Subcutaneous abdominal adipose tissue (tissue), 5 donors: ENCODE measurements around the gene NCBP2.

Experiments
- H3K27ac ChIP-seq: one replicate; pipeline ENCODE4 v1.7.0; 2013; ENCODE audit warnings: low read depth, mild to moderate bottlenecking, inconsistent platforms, low read length, moderate library complexity
- H3K27me3 ChIP-seq, 5 donors: one replicate each; pipeline ENCODE4 v1.7.0; 2013; ENCODE audit warnings: low read length in 5 of 5, inconsistent platforms in 1 of 5; ENCODE audit not compliant: control insufficient read depth in 5 of 5, insufficient read depth in 4 of 5
- H3K36me3 ChIP-seq, 5 donors: one replicate each; pipeline ENCODE4 v1.7.0; 2013; ENCODE audit warnings: low read length in 5 of 5; ENCODE audit not compliant: control insufficient read depth in 5 of 5, insufficient read depth in 5 of 5
- H3K4me1 ChIP-seq, 5 donors: one replicate each; pipeline ENCODE4 v1.7.0; 2013; ENCODE audit warnings: low read length in 5 of 5, mild to moderate bottlenecking in 3 of 5, moderate library complexity in 1 of 5; ENCODE audit not compliant: control insufficient read depth in 5 of 5, insufficient read depth in 5 of 5
- H3K4me3 ChIP-seq, 5 donors: one replicate each; pipeline ENCODE4 v1.7.0; 2013; ENCODE audit warnings: low read length in 5 of 5, low read depth in 1 of 5
- H3K9ac ChIP-seq, 5 donors: one replicate each; pipeline ENCODE4 v1.7.0; 2013; ENCODE audit warnings: low read length in 5 of 5, mild to moderate bottlenecking in 4 of 5, moderate library complexity in 3 of 5
- H3K9me3 ChIP-seq, 5 donors: one replicate each; pipeline ENCODE4 v1.7.0; 2013; ENCODE audit warnings: low read length in 5 of 5; ENCODE audit not compliant: control insufficient read depth in 5 of 5
- donor health status: healthy.
- donor health status: healthy.
- donor health status: healthy.
- donor health status: healthy.
- donor health status: healthy.

Gene NCBP2

DNA sequence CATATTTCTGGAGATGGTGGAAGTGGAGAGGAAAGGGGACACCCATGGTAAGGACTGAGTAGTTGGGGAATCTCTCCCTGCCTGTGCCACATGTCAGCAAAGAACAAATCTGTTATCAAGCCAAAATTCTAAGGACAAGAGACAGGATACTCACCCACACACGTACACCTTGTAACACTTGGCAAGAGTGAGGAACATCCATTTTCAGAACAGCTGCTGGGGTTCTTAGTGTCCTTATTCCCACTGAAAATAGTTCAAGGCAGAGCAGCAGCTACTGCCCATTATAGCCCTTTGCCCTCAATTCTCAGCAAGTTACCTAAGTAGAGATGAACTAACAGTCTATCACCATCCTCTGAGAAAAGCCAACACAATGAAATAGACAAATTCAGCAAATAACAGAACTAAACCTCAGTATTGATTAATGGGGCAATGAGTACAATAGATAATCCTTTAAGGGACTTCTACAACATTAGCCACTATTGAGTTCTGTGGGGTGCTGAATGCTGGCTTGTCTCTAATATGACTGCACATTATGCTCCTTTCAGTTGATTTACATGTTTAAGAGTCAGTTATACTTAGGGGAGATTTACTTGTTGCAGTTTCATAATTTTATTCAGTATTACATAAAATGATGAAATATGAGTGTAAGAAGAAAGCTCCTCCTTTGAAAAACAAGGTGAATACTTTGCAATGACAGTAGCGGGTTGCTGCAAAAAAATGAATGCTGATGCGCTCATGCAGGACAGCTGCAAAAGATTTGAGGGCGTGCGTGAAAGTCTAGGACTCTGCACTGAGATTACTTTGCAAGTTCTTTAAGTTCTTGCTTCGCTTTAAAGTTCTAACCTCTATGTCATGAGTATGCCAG lies 52.3 kb downstream of the NCBP2 start:
- no peak overlapping the region for H3K4me3 ChIP-seq
- peaks cover 6 to 21% (median 14%) of the 10 kb centered on the region in 5 donors for H3K36me3 ChIP-seq
- H3K9ac ChIP-seq: peak overlapping the region in 1 of 5 donors; percentile 15
- H3K27ac ChIP-seq: peak overlapping the region; percentile 14
- peaks cover 0 to 18% (median 16%) of the 10 kb centered on the region in 5 donors for H3K4me1 ChIP-seq
- no peaks in the 10 kb centered on the region for H3K9me3 ChIP-seq
- H3K27me3 ChIP-seq: no peaks in the 10 kb centered on the region

- Histone ChIP-seq H3K9me3 (no peaks in the 10 kb centered on the region), H3K36me3 (peaks cover 6 to 22% (median 14%) of the 10 kb centered on the region in 5 donors), H3K4me1 (peaks cover 0 to 23% (median 18%) of the 10 kb centered on the region in 5 donors)
Measured at GRCh38 chr3:196886144-196886543, 56.2 kb downstream of the NCBP2 start.

More at GRCh38 chr3:196886144-196886543, 56.2 kb downstream of the NCBP2 start:
- no peak overlapping the region for H3K4me3 ChIP-seq
- H3K9ac ChIP-seq: no peak overlapping the region
- H3K27ac ChIP-seq: no peak overlapping the region
- no peaks in the 10 kb centered on the region for H3K27me3 ChIP-seq
